OCI-LY1 (cell line): ENCODE results near the gene CEACAM19.

ENCODE experiments used
- EZH2 ChIP-seq: fragments of 200-600 bp; sonication (generic), shearing (Covaris generic); IDR thresholded peaks from 2 replicates; pipeline ENCODE4 v1.8.0; 2017; ENCODE audit warnings: borderline replicate concordance, mixed run types, mild to moderate bottlenecking, antibody characterized with exemption, low read length, moderate library complexity, mixed read lengths
- TF ChIP-seq, protein P1 (sequence below): fragments of 200-600 bp; sonication (generic), shearing (Covaris generic); IDR thresholded peaks from 2 replicates; pipeline ENCODE4 v1.5.1; 2017; ENCODE audit warnings: mild to moderate bottlenecking, antibody characterized with exemption, low read length, moderate library complexity, mixed read lengths

DNA sequence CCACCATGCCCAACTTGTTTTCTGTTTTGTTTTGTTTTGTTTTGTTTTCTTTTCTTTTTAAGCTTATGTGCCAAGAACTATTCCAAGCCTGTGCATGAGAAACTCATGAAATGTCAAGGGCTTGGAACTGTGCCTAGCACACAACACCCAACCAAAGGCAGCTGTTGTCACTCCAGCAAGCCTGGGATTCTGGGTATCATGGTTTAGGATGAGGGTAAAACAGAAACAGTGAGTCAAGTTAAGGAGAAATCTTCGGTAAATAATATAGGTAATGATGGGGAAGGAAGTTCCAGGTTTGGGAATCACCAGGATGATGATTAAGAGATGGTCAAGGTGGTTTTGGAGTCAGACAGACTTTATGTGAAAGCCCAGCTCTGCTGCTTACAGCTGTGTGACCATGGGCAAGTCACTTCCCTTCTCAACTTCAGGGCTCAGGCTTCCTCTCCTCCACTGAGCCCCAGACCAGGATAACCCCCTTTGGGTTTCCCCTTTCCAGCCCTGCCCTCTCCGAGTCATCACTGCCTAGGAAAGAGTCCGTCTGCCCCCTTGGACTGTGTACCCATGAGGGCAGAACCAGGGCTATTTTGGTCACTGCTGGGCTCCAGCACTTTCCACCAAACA lies 22.5 kb upstream of the CEACAM19 start:
- TF ChIP-seq, protein P1, sequence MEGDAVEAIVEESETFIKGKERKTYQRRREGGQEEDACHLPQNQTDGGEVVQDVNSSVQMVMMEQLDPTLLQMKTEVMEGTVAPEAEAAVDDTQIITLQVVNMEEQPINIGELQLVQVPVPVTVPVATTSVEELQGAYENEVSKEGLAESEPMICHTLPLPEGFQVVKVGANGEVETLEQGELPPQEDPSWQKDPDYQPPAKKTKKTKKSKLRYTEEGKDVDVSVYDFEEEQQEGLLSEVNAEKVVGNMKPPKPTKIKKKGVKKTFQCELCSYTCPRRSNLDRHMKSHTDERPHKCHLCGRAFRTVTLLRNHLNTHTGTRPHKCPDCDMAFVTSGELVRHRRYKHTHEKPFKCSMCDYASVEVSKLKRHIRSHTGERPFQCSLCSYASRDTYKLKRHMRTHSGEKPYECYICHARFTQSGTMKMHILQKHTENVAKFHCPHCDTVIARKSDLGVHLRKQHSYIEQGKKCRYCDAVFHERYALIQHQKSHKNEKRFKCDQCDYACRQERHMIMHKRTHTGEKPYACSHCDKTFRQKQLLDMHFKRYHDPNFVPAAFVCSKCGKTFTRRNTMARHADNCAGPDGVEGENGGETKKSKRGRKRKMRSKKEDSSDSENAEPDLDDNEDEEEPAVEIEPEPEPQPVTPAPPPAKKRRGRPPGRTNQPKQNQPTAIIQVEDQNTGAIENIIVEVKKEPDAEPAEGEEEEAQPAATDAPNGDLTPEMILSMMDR, result no peak
- TF ChIP-seq EZH2, result no peak
